GM12875 (cell line): Measurements from ENCODE around the gene NEURL3.
"Not testable (repeated sequence)": the region's sequence is repeated elsewhere in the genome, so short reads cannot be mapped to it uniquely, and the experiment has no call there.

ENCODE experiments used
- H3K4me3 ChIP-seq: one replicate; pipeline ENCODE4 v1.5.1; 2011; ENCODE audit warnings: low read depth, low read length, control low read depth
- TF ChIP-seq, protein P1 (sequence below): IDR thresholded peaks from 2 replicates; pipeline ENCODE4 v1.5.1; 2011; ENCODE audit warnings: low read depth, mild to moderate bottlenecking, control low read depth, inconsistent platforms, low read length, moderate library complexity, borderline replicate concordance; ENCODE audit not compliant: insufficient read depth

Gene NEURL3

DNA sequence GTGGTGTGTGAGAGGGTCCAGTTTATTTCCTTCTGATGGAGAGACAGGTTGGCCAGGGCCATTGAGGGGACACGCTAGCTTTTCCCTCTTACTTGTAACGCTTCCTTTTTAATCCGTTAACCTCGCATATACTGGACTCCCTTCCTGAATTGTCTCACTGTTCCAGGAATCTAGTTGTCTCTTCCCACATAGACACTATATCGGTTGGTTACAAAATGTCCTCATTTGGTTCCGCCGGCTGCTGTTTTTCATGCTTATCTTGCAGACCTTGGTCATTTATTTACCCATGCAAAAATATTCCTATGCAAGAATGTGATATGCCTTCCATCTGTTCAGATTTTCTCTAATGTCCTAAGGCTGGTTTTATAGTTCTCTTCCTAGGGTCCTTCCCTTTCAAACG is 35.0 kb downstream of the NEURL3 start:
- no peak overlapping the region for H3K4me3 ChIP-seq
- TF ChIP-seq, protein P1, sequence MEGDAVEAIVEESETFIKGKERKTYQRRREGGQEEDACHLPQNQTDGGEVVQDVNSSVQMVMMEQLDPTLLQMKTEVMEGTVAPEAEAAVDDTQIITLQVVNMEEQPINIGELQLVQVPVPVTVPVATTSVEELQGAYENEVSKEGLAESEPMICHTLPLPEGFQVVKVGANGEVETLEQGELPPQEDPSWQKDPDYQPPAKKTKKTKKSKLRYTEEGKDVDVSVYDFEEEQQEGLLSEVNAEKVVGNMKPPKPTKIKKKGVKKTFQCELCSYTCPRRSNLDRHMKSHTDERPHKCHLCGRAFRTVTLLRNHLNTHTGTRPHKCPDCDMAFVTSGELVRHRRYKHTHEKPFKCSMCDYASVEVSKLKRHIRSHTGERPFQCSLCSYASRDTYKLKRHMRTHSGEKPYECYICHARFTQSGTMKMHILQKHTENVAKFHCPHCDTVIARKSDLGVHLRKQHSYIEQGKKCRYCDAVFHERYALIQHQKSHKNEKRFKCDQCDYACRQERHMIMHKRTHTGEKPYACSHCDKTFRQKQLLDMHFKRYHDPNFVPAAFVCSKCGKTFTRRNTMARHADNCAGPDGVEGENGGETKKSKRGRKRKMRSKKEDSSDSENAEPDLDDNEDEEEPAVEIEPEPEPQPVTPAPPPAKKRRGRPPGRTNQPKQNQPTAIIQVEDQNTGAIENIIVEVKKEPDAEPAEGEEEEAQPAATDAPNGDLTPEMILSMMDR, result no peak

DNA sequence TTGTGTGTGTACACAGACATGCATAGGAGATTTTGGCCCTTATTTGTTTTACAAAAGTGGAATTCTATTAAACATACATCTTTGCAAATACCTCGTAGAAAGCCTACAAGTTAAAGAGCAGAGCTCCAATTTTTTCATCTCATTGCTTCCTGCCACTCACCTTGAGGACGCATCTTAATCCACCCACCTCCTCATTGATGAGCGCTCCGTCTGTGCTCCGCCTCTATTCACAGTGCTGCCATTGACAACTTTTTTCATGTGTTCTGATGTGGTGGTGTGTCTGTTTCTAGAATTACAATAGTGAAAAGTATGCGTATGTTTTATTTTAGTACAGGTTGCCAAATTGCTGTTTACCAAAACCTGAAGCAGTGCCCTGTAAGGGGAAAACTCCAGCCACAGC is 36.3 kb downstream of the NEURL3 start:
- no peak overlapping the region for H3K4me3 ChIP-seq
- TF ChIP-seq, protein P1, result no peak

DNA sequence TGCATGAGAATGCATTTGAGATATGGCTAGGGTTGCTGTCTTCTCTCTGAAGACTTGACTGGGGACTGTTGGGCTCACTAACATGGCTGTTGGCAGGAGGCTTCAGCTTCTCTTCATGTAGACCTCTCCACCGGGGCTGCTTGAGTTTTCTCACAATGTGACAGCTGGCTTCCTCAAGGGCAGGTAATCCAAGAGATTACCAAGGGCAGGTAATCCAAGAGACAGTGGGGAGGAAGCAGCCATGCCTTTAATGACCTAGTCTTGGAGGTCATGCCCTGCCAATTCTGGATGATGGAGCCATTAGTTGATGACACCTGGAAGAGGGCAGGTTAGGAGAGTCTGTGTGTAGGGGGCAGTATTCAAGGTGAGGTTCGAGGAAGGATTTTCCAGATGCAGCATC is 40.5 kb downstream of the NEURL3 start:
- TF ChIP-seq, protein P1, result no peak
- no peak overlapping the region for H3K4me3 ChIP-seq

DNA sequence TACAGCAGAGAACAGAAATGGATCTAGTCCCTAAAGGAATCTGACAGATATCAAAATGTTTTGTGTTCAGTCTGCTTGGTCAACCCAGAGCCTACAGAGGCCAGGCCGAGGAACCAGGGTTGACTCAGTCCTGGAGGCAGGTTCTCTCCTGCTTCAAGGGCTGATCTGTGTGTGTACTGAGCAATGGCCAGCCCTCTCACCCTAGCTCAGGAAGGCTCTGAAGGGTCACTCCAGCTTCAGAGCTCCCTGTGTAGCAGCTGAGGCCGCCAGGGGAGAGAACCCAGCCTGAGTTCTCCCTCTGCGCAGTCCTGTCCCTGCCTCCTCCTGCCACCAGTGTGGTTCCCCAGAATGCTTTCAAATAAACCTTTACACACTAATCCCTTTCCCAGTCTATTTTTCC is 41.1 kb downstream of the NEURL3 start:
- TF ChIP-seq, protein P1, result no peak
- H3K4me3 ChIP-seq, result no peak overlapping the region

DNA sequence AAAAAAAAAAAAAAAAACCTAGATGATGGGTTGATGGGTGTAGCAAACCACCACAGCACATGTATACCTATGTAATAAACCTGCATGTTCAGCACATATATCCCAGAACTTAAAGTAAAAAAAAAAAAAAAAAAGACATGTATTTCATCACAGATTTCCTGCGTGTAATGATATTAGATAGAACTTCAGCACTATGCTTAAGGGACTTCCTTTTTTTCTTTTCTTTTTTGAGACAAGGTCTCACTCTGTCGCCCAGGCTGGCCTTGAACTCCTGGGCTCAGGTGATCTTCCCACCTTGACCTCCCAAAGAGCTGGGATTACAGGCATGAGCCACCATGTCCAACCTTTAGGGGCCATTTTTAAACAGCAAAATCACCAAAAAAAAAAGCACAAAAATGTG is 42.0 kb downstream of the NEURL3 start:
- H3K4me3 ChIP-seq, result no peak overlapping the region
- TF ChIP-seq, protein P1, result no peak

DNA sequence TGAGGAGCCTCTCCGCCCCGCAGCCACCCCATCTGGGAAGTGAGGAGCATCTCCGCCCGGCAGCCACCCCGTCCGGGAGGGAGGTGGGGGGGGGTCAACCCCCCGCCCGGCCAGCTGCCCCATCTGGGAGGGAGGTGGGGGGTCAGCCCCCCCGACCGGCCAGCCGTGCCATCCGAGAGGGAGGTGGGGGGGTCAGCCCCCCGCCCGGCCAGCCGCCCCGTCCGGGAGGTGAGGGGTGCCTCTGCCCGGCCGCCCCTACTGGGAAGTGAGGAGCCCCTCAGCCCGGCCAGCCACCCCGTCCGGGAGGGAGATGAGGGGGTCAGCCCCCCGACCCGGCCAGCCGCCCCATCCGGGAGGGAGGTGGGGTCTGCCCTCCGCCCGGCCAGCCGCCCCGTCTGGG is 43.5 kb downstream of the NEURL3 start:
- H3K4me3 ChIP-seq, result not testable (repeated sequence)

DNA sequence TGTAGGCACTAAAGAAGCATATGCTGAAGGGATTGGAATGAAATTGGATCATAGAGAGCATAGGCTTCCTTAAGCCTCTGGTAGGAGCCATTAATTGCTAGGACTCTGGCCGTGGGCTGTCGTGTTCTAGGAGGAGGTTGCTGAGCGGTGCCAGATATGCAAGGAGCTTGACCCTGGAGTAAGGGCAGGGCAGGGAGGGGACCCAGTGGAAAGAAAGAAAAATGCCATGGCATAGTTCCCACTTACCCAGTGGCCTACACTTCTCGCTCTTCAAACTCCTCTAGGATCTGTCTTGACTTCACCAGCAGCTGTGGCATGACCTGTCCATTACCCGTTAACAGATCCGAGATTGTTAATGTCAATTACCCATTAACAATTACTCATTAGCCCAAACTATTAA is 53.1 kb downstream of the NEURL3 start:
- H3K4me3 ChIP-seq, result no peak overlapping the region
- TF ChIP-seq, protein P1, result no peak

DNA sequence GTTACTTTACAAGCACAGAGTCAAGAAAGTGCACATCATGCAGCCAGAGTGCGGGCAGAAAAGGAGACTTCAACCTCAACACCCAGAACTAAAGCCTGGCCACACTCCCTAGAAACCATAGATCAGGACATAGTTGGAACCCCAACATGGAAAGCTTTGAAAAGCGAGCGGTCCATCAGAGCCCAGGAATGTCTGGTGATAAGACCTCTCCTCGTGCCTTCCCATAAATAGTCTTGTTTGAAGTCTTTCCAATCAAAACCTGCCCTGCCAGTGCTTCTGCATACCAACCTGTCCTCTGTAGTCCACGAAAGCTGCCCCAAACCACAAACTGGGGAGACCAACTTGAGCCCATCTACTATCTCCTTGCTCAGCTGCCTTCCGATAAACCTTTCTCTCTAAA is 55.5 kb downstream of the NEURL3 start:
- no peak overlapping the region for H3K4me3 ChIP-seq
- TF ChIP-seq, protein P1, result no peak
